ENCODE data around the gene NF2.
"Not testable (repeated sequence)": the region's sequence is repeated elsewhere in the genome, so short reads cannot be mapped to it uniquely, and the experiment has no call there.

NF2 gene

DNA sequence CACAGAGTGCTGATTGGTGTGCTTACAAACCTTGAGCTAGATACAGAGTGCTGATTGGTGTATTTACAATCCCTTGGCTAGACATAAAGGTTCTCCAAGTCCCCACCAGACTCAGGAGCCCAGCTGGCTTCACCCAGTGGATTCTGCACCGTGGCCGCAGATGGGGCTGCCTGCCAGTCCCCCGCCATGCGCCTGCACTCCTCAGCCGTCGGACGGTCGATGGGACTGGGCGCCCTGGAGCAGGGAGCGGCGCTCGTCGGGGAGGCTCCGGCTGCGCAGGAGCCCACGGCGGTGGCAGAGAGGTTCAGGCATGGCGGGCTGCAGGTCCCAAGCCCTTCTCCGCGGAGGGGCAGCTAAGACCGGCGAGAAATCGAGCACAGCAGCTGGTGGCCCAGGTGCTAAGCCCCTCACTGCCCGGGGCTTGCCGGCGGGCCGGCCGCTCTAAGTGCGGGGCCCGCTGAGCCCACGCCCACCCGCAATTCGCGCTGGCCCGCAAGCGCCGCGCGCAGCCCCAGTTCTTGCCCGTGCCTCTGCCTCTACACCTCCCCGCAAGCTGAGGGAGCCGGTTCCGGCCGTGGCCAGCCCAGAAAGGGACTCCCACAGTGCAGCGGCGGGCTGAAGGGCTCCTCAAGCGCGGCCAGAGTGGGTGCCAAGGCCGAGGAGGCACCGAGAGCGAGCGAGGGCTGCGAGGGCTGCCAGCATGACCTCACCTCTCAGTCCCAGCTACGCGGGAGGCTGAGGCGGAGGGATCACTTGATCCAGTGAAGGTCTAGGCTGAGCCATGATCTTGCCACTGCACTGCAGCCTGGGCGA, 5.4 kb upstream of the NF2 start:
- not testable (repeated sequence) for DNase-seq

DNA sequence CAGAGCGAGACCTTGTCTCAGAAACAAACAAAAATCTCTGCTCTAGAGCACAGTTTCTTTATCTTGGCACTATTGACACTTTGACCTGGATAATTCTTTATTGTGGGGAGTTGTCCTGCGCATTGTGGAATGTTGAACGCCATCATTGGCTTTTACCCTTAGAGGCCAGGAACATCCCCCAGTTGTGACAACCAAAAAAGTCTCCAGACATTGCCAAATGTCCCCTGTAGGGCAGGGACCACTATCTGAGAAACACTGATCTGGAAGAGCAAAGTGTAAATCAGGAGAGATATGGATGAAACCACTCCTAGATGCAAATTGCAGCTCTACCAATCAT, 4.8 kb upstream of the NF2 start:
- DNase-seq: no peak

DNA sequence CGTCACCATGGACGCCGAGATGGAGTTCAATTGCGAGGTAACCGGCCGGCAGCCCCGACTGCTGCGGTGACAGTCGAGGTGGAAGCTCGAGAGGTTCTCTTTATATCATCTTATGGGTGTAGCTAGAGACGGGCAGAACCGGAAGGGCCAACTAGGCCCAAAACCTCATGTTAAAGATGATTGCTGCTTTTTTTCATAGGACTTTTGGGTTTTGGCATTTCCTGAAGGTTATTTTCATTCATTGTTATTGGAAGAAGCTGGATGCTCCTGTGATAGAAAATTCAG, 585 bp downstream of the NF2 start:
- peak; percentile 46 for DNase-seq

DNA sequence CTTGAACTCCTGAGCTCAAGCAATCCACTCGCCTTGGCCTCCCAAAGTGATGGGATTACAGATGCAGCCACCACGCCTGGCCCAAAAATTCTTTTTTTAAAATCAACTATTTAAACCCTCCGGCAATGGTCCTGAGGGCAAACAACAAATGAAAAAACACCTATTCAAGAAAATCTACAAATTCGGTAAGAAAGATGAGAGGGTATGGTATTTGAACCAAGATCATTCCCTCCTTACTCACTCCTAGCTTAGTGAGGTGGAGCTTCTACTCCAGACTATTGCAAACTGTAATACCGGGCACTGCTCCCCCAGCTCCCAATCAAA, 2.1 kb downstream of the NF2 start:
- DNase-seq: no peak

GRCh38 chr22:29606320-29606719, 2.9 kb downstream of the NF2 start:
- DNase-seq: no peak

GRCh38 chr22:29607426-29607825, 4.0 kb downstream of the NF2 start:
- DNase-seq: no peak

DNA sequence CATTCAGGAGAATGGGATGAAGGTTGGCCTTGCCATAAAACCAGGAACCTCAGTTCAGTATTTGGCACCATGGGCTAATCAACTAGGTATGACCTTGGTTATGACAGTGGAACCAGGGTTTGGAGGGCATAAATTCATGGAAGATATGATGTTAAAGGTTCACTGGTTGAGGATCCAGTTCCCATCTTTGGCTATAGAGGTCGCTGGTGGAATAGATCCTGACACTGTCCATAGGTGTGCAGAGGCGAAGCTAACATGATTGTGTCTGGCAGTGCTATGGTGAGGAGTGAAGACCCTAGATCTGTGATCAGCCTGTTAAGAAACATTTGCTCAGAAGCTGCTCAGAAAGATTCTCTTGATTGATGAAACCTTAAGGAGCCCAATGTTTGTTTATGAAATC, 5.7 kb downstream of the NF2 start:
- DNase-seq: no peak

GRCh38 chr22:29610780-29611179, 7.3 kb downstream of the NF2 start:
- DNase-seq: no peak

- no peak for DNase-seq
Observed at GRCh38 chr22:29615705-29616327, 12.4 kb downstream of the NF2 start.

GRCh38 chr22:29617922-29618629, 14.6 kb downstream of the NF2 start:
- no peak for DNase-seq

DNA sequence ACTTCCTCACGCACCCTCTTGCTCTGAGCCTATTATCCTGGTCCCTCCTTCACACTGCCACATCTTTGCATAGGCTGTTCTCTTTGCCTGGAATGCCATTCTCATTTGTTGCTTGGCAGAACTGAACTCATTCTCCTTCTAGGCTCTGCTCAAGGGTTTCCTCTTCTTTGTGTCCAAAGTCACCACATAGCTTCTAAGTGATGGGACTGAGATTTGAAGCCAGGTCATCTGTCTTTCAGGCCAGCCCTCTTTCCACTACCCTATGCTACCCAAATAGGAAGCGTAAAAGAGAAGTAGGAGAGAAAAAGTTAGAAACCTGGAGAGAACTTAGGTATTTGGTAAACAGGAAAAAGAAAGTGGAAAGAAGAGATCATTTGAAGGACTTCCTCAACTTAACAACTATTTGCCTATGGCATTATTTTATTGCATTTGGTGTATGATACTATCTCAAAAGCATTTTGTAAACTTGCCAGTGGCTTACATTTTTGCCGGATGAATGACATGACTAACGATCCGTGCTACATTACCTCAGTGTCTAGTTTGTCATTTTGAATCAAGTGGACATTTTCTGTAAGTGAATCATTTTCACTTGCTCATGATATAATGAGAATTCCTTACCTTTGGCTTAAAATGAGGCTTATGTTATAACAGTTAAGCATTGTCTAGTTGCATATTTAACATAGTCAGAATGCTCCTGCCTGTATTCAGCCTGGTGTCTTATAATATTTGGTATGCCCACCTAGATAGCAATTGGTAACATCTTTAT, 18.5 kb downstream of the NF2 start:
- DNase-seq: peak; percentile 19

DNA sequence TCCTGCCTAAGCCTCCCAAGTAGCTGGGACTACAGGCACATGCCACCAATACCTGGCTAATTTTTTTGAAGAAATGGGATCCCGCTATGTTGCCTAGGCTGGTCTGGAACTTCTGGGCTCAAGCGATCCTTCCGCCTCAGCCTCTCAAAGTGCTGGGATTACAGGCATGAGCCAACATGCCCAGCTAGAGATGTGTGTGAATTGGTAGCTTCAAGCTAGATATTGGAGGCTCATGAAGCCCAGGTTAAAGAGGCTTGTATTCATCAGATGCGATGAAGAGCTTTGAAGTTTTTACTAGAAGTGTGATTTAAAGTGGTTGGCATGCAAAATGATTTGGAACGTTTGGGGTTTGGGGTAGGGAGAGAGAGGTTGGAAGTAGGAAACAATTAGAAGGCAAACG, 19.6 kb downstream of the NF2 start:
- DNase-seq: no peak

GRCh38 chr22:29623553-29624169, 20.2 kb downstream of the NF2 start:
- DNase-seq: peak; percentile 10

DNA sequence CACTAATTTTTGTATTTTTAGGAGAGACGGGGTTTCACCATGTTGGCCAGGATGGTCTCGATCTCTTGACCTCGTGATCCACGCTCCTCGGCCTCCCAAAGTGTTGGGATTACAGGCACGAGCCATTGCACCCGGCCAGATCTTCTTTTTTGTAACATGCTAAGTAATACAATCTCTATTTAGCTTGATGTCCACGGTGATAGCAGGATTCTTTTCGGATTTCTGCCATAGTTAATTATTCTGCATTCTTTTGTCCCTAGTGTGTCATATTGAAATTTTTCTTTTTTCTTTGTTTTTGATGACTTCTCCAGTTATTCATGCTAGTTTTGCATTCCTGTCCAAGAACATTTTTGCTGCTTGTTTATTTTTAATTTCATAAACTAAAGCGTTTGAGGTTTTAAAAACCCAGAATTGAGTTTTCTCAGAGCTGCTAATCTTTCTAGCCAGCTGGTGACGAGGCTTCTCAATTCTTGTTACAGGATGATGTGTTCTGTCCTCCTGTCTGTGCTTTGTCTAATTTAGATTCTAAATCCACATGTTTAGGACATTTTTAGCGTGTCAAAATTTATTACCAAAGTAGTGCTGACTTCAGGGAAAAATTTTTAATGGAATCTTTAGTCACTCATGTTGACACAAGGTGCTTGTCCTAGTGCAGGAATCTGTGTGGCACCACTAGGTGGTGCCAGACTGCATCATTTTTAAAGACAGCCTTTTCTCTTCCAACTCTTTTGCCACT, 21.8 kb downstream of the NF2 start:
- peak; percentile 60 for DNase-seq

DNA sequence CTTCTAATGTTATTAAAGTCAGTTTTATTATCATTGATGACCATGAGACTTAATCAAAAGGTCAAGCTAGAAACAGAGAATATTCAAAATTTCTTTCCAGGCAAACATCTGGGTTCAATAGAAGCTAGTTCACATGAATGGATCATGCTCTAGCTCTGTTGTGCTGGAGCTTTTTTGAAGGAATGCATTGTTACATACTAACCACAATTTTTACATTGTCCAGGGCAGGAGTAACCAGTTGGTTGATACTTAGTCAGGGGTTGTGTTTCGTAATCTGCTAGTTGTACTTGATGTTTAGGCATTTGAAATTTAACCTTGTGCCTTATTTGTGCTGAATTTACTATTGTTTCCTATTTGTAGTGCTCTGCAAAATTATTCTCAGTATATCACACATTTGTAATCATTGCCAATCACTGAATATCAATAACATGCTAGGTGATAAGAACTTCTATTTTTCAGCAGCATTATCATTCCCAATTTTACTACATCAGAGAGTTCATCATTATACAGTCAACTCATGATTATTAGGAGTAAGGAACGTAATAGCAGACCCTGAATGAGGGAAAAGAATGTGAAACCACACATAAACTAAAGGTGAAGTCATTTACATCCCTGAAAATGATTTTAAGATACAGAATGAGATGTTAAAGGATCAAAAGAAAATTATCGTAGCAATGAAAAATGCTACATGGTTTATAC, 23.2 kb downstream of the NF2 start:
- DNase-seq: peak; percentile 9

DNA sequence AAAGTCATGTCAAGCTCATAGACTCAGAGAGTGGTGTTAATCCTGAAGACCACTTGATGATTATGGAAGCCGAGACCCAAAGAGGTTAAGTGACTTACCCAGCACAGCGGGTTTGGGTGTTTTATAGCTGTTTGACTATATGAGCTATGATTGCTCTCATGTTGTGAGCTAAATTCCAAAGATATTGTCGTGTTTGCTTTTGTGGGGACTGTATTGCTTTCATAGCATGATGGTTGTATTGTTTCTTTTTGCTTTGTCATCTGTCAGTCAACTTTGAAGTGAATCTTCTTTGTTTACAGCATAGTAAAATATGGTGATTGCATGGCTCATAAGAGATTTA, 23.7 kb downstream of the NF2 start:
- DNase-seq: no peak

GRCh38 chr22:29628996-29629902, 25.8 kb downstream of the NF2 start:
- no peak for DNase-seq

- no peak for DNase-seq
Observed at GRCh38 chr22:29629903-29630516, 26.6 kb downstream of the NF2 start.

GRCh38 chr22:29630987-29631386, 27.6 kb downstream of the NF2 start:
- no peak for DNase-seq

GRCh38 chr22:29631725-29632124, 28.3 kb downstream of the NF2 start:
- no peak for DNase-seq

GRCh38 chr22:29632672-29633071, 29.2 kb downstream of the NF2 start:
- DNase-seq: no peak
